C4-2B (cell line): Measurements from ENCODE around the gene NOX5.

Experiments used
- ZFX ChIP-seq: fragments of 450-650 bp; IDR thresholded peaks from 2 replicates; pipeline ENCODE4 v1.6.1; 2017
- TF ChIP-seq, protein P1 (sequence below): fragments of 450-650 bp; conservative IDR thresholded peaks from 2 replicates; pipeline ENCODE4 v1.5.1; 2017; ENCODE audit warnings: mild to moderate bottlenecking

DNA sequence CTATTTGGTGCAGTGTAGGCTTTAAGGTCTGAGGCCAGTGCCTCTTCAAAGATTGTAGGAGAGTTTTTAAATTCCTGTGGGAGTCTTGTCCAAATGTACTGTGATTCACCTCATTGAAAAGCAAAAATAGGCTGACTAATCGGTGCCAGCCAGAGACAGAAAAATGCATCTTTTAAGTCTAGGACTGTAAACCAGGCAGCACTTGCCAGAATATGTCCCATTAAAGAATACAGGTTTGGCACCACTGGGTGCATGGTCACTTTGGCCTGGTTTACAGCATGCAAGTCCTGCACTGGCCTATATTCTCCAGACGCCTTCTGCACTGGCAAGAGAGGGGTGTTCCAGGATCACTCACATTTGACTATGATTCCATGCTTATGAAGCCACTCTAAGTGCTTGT, 20.3 kb upstream of the NOX5 start:
- TF ChIP-seq, protein P1, sequence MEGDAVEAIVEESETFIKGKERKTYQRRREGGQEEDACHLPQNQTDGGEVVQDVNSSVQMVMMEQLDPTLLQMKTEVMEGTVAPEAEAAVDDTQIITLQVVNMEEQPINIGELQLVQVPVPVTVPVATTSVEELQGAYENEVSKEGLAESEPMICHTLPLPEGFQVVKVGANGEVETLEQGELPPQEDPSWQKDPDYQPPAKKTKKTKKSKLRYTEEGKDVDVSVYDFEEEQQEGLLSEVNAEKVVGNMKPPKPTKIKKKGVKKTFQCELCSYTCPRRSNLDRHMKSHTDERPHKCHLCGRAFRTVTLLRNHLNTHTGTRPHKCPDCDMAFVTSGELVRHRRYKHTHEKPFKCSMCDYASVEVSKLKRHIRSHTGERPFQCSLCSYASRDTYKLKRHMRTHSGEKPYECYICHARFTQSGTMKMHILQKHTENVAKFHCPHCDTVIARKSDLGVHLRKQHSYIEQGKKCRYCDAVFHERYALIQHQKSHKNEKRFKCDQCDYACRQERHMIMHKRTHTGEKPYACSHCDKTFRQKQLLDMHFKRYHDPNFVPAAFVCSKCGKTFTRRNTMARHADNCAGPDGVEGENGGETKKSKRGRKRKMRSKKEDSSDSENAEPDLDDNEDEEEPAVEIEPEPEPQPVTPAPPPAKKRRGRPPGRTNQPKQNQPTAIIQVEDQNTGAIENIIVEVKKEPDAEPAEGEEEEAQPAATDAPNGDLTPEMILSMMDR: no peak
- no peak for TF ChIP-seq ZFX
